Subcutaneous adipose tissue (tissue), 4 donors: ENCODE results near the gene FOXP1. TPM values are rescaled to one million over a fixed set of nuclear protein-coding genes. Genes with fewer than 3 reads are reported as not detected.

ENCODE experiments used
- total RNA-seq, 4 donors: library from RNA; depleted of rRNA; stranded (reverse); fragments of >200 nt; gene quantifications; one replicate each; pipeline ENCODE4 v1.1.0, GENCODE V29; 2016
- TF ChIP-seq, protein P1 (sequence below): fragments of 450-650 bp; IDR thresholded peaks from one replicate; pipeline ENCODE4 v1.5.1; 2016; ENCODE audit warnings: low read depth, mild to moderate bottlenecking, control low read depth, antibody characterized with exemption, moderate library complexity

The FOXP1 gene
- total RNA-seq, 4 donors from 2014 or later, result 70.5 to 96.7 (median 88.0) TPM

DNA sequence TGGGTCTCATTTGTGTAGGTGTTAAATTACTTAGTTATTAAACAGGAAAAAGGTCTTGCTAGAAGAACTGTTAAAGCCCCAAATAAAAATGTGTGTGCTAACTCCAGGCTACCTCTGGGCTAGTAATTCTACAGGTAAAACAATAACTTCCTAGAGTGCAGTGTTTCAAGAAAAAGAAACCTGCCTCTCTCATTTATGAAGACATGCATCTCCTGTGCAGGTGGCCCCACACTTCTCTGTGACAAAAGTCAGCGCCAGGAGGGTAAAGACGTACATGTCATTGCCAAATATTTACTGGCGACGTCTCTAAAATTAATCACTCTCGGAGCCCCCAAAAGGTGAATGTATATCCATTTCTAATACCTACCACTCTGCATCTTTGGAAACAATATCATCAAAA, 131.7 kb downstream of the FOXP1 start:
- TF ChIP-seq, protein P1, sequence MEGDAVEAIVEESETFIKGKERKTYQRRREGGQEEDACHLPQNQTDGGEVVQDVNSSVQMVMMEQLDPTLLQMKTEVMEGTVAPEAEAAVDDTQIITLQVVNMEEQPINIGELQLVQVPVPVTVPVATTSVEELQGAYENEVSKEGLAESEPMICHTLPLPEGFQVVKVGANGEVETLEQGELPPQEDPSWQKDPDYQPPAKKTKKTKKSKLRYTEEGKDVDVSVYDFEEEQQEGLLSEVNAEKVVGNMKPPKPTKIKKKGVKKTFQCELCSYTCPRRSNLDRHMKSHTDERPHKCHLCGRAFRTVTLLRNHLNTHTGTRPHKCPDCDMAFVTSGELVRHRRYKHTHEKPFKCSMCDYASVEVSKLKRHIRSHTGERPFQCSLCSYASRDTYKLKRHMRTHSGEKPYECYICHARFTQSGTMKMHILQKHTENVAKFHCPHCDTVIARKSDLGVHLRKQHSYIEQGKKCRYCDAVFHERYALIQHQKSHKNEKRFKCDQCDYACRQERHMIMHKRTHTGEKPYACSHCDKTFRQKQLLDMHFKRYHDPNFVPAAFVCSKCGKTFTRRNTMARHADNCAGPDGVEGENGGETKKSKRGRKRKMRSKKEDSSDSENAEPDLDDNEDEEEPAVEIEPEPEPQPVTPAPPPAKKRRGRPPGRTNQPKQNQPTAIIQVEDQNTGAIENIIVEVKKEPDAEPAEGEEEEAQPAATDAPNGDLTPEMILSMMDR, result no peak

DNA sequence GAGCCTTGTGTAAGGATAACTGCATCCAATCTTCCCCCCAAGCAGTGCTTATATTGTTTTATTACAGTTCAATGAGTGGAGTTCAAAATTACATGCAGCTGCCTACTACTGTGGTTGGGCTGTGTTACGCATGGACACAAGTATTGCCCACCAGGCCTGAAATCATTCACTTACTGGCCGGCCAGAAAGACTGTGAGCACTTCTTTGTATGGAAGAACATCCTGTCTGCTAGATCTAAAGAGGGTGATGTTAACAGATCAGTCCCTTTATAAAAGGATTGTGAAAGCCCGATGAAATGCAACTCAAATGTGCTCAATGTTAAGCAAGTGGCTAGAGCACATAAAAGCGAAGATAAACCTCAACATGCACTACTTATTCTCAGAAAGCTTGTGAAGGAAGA, 132.5 kb downstream of the FOXP1 start:
- TF ChIP-seq, protein P1, result no peak

DNA sequence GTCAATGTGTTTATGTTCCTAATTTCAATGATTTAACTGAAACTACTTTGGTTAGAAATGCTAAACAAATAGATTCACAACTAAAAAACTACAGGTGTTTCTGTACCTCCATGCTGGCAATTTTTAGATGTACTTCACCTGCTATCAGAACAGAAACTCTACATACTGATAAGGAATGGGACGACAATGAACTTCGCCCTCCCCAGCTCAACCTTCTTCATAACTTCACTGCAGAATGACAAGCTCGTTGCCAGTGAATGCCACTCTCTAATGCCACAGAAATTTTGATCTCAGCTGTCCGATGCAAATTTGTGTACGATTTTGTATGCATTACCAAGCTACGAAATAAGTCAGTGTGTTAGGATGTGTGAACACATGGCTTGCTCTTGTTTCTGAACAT, 133.4 kb downstream of the FOXP1 start:
- TF ChIP-seq, protein P1, result no peak

DNA sequence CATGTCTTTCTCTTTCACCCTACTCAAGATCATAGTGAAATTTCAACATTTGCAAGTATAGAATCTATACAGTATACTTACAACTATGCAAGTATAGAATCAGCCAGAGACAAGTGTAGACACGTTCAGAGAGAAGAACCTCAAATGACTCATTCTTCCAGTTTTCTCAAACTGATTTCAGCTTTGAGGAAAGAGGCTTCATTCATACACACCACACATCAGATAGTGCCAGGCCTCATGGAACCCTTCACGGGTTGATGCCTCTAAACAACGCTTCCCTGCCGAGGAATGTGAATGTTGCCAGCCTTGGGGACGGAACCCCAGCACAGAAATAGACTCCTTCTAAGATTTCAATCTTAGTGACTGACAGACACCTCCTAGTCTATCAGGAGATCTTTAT, 135.7 kb downstream of the FOXP1 start:
- TF ChIP-seq, protein P1, result no peak

DNA sequence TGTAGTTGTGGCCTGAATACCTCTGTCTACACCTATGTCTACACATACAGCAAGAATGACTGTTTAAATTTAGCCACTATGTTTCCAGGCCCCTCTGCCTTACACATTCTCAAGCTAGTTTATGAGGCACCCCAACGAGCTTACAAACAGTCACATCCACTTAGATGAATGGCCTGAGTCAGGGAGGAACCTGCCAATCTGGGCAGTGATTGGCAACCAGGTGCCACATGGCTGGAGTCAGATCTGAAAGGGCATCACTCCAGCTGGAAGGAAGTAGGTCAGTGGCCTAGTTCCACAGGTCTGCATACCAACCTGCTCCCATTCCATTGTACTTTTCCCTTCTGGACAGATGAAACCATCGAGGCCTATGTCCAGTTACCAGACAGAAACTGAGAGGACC, 136.3 kb downstream of the FOXP1 start:
- TF ChIP-seq, protein P1, result no peak

DNA sequence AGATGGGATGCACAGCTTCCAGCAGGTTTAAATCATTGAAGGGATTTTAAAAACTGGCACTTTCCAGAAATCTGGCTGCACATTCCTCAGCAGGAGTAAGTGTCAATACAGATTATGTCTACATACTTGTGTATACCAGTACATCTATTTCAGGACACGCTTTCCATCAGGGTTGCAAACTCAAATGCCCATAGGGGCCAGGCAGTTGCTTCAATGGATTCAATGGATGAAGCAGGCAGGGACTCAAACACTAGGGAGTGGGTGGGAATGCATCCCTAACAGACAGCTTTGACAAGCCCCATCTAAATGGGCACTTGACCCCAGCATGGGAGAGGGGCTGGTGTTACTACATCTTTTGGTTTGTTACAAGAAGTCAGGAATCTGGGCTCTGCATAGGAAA, 136.8 kb downstream of the FOXP1 start:
- TF ChIP-seq, protein P1, result no peak

DNA sequence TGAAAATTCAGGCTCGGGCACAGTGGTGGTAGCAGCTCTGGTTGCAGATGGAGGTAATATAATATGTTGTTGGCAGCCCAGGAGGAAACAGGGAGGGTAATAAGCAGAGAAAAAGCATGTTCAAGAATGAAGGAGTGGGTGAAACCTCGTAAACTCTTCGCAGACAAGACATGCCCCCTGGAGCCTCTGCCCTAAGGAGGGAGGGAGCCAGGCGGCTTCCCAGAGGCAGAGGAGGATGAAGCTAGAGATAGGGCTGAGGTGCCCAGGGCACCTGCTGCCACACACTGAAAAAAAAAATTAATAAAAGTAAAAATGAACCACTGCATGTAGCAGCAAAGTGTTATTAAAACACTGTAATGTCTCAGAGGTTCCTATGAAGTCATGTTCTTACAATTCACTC, 137.3 kb downstream of the FOXP1 start:
- TF ChIP-seq, protein P1, result no peak

DNA sequence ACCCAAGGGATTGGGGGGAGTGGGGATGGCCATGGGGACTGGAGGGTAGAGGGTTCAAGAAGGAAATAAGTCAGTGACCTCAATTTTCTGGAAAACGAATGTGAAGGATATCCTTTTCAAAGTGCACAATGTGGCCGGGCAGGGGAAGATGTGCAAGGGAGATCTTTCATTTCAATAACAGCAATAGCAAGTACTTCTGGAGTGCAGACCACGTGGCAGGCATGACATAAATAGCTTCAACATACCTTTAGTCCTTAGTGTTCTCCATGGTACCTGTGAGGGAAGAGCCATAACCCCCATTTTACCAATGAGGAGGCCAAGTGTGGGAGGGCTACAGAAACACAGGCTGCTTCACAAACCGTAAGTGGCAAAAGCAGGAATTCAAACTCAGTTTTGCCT, 138.7 kb downstream of the FOXP1 start:
- TF ChIP-seq, protein P1, result no peak
